Upper lobe of left lung (tissue), 6 donors: ENCODE measurements around the gene C10orf105. TPM values are rescaled to one million over a fixed set of nuclear protein-coding genes. Genes with fewer than 3 reads are reported as not detected.

Experiments
- ATAC-seq, 2 donors: fragments of 200-7000 bp; cut with Tn5 transposase; one replicate each; pipeline ENCODE4 v1.9.1; 2022; ENCODE audit warnings: mild to moderate bottlenecking in 2 of 2, moderate library complexity in 2 of 2; ENCODE audit not compliant: low FRiP score in 2 of 2
- DNase-seq, 2 donors: peaks; one replicate each; pipeline ENCODE4 v3.0.0-alpha.2; 2019 to 2020
- H3K27ac ChIP-seq, 4 donors: fragments of 200-600 bp; sonication (generic); one replicate each; pipeline ENCODE4 v1.5.1; 2016 to 2019
- H3K27me3 ChIP-seq, 4 donors: fragments of 200-600 bp; sonication (generic); one replicate each; pipeline ENCODE4 v1.5.1; 2017 to 2019
- H3K36me3 ChIP-seq, 4 donors: fragments of 200-600 bp; sonication (generic); one replicate each; pipeline ENCODE4 v1.5.1; 2016 to 2019
- H3K4me1 ChIP-seq, 4 donors: fragments of 200-600 bp; sonication (generic); one replicate each; pipeline ENCODE4 v1.5.1; 2018 to 2019
- H3K4me3 ChIP-seq, 4 donors: fragments of 200-600 bp; sonication (generic); one replicate each; pipeline ENCODE4 v1.5.1; 2017 to 2019; ENCODE audit warnings: mild to moderate bottlenecking in 2 of 4, moderate library complexity in 1 of 4
- H3K9me3 ChIP-seq, 4 donors: fragments of 200-600 bp; sonication (generic); one replicate each; pipeline ENCODE4 v1.5.1; 2018 to 2019
- CTCF ChIP-seq, 6 experiments: fragments of 450-650 bp in 4 of 6; fragments of 200-600 bp in 2 of 6; sonication (generic) in 2 of 6; IDR thresholded peaks; one replicate each; pipeline ENCODE4 v1.5.1; 2016 to 2019; ENCODE audit warnings: antibody characterized with exemption in 6 of 6
- EP300 ChIP-seq, 4 donors: sonication (generic); formaldehyde crosslinking; IDR thresholded peaks; one replicate each; pipeline ENCODE4 v1.5.1; 2017; ENCODE audit warnings: antibody characterized with exemption in 4 of 4, control low read depth in 2 of 4
- POLR2A ChIP-seq, 4 donors: fragments of 450-650 bp; IDR thresholded peaks; one replicate each; pipeline ENCODE4 v1.5.1; 2016 to 2017; ENCODE audit warnings: antibody characterized with exemption in 4 of 4, mild to moderate bottlenecking in 2 of 4
- POLR2AphosphoS5 ChIP-seq, 2 donors: sonication (generic); formaldehyde crosslinking; IDR thresholded peaks; one replicate each; pipeline ENCODE4 v1.5.1; 2017; ENCODE audit warnings: antibody characterized with exemption in 2 of 2
- WGBS, 2 donors: methylation state at CpG; one replicate each; pipeline ENCODE4 v1.1.5; 2017 to 2018; 5-methylcytosine and 5-hydroxymethylcytosine counted together
- total RNA-seq, 6 donors: library from RNA; depleted of rRNA in 4 of 6; stranded (reverse); fragments of >200 nt in 4 of 6; gene quantifications; one replicate each; pipeline versions ENCODE4 v1.1.0 to v1.2.1, GENCODE V29; 2016 to 2021
- donor health status: DM: no; HTN: no; CAD: no; lungs with moderate emphysema.
- donor health status: DM: no; HTN: yes; CAD: no; lungs with severe emphysema.

Gene C10orf105
- total RNA-seq, 6 donors from 2014 or later, result 0.15 to 1.0 (median 0.44) TPM; not detected in 1

GRCh38 chr10:71718165-71718698 is 1.3 kb downstream of the C10orf105 start:
- Histone ChIP-seq H3K9me3 (no peaks in the 10 kb centered on the region), H3K27me3 (no peaks in the 10 kb centered on the region), H3K4me3 (no peak overlapping the region), H3K4me1 (peaks cover 34 to 52% (median 41%) of the 10 kb centered on the region in 4 donors), H3K27ac (peak overlapping the region; percentile 22 to 63 (median 55)), H3K36me3 (no peaks in the 10 kb centered on the region)
- DNase-seq, result no peak
- WGBS, 2 donors, result 89 to 98% methylated on average over 3 to 10 of the region's 10 CpGs
- ATAC-seq, result no peak
- TF ChIP-seq CTCF (IDR thresholded peaks at IDR 0.05), result no peak
- no peak for TF ChIP-seq POLR2AphosphoS5 (IDR thresholded peaks at IDR 0.05)
- no peak for TF ChIP-seq POLR2A (IDR thresholded peaks at IDR 0.05)
- no peak for TF ChIP-seq EP300 (IDR thresholded peaks at IDR 0.05)

- no peak overlapping the region for H3K4me3 ChIP-seq
- WGBS, 2 donors, result 50 to 61% methylated on average over 2 of the region's 2 CpGs
- H3K27me3 ChIP-seq, result no peaks in the 10 kb centered on the region
- ATAC-seq (no peak), DNase-seq (no peak)
- H3K36me3 ChIP-seq, result no peaks in the 10 kb centered on the region
- H3K27ac ChIP-seq, result peak overlapping the region in 2 of 4 donors; percentile 29 to 63
- TF ChIP-seq EP300 (IDR thresholded peaks at IDR 0.05), result no peak
- TF ChIP-seq CTCF (IDR thresholded peaks at IDR 0.05), result no peak
- no peak for TF ChIP-seq POLR2AphosphoS5 (IDR thresholded peaks at IDR 0.05)
- TF ChIP-seq POLR2A (IDR thresholded peaks at IDR 0.05), result no peak
- peaks cover 40 to 58% (median 48%) of the 10 kb centered on the region in 4 donors for H3K4me1 ChIP-seq
- no peaks in the 10 kb centered on the region for H3K9me3 ChIP-seq
Measured at GRCh38 chr10:71717551-71717951, 2.0 kb downstream of the C10orf105 start.

- Histone ChIP-seq H3K27ac (peak overlapping the region in 3 of 4 donors; percentile 13 to 44 (median 29)), H3K27me3 (no peaks in the 10 kb centered on the region), H3K36me3 (no peaks in the 10 kb centered on the region), H3K4me3 (no peak overlapping the region), H3K4me1 (peaks cover 40 to 61% (median 49%) of the 10 kb centered on the region in 4 donors), H3K9me3 (no peaks in the 10 kb centered on the region)
- TF ChIP-seq POLR2A (IDR thresholded peaks at IDR 0.05) (no peak), POLR2AphosphoS5 (IDR thresholded peaks at IDR 0.05) (no peak), EP300 (IDR thresholded peaks at IDR 0.05) (no peak), CTCF (IDR thresholded peaks at IDR 0.05) (no peak)
- ATAC-seq (no peak), DNase-seq (no peak)
- 82 to 91% methylated on average over 3 to 4 of the region's 4 CpGs for WGBS, 2 donors
Measured at GRCh38 chr10:71717056-71717455, 2.5 kb downstream of the C10orf105 start.

GRCh38 chr10:71716426-71716825 is 3.2 kb downstream of the C10orf105 start:
- DNase-seq (no peak), ATAC-seq (no peak)
- peak overlapping the region in 1 of 4 donors; percentile 13 for H3K27ac ChIP-seq
- no peaks in the 10 kb centered on the region for H3K36me3 ChIP-seq
- peaks cover 40 to 61% (median 49%) of the 10 kb centered on the region in 4 donors for H3K4me1 ChIP-seq
- H3K9me3 ChIP-seq, result no peaks in the 10 kb centered on the region
- WGBS, 2 donors, result 87 to 90% methylated on average over 5 of the region's 5 CpGs
- no peaks in the 10 kb centered on the region for H3K27me3 ChIP-seq
- TF ChIP-seq POLR2A (IDR thresholded peaks at IDR 0.05), result no peak
- TF ChIP-seq EP300 (IDR thresholded peaks at IDR 0.05), result no peak
- TF ChIP-seq POLR2AphosphoS5 (IDR thresholded peaks at IDR 0.05), result no peak
- no peak for TF ChIP-seq CTCF (IDR thresholded peaks at IDR 0.05)
- H3K4me3 ChIP-seq, result no peak overlapping the region

GRCh38 chr10:71715860-71716259 is 3.7 kb downstream of the C10orf105 start:
- no peak overlapping the region for H3K4me3 ChIP-seq
- 96 to 97% methylated on average over 19 to 20 of the region's 20 CpGs for WGBS, 2 donors
- no peaks in the 10 kb centered on the region for H3K27me3 ChIP-seq
- no peaks in the 10 kb centered on the region for H3K36me3 ChIP-seq
- H3K27ac ChIP-seq, result peak overlapping the region in 1 of 4 donors; percentile 84
- TF ChIP-seq CTCF (IDR thresholded peaks at IDR 0.05) (no peak), EP300 (IDR thresholded peaks at IDR 0.05) (no peak), POLR2A (IDR thresholded peaks at IDR 0.05) (no peak), POLR2AphosphoS5 (IDR thresholded peaks at IDR 0.05) (no peak)
- DNase-seq (peak in 1 of 2 donors; percentile 78), ATAC-seq (no peak)
- H3K4me1 ChIP-seq, result peaks cover 40 to 61% (median 49%) of the 10 kb centered on the region in 4 donors
- H3K9me3 ChIP-seq, result no peaks in the 10 kb centered on the region
